HG03354 (cell line): ENCODE measurements around the gene CD2.

ENCODE experiments used
- ATAC-seq: cut with Tn5 transposase; IDR thresholded peaks from one replicate; pipeline ENCODE4 v1.9.1; 2021; ENCODE audit warnings: mild to moderate bottlenecking; ENCODE audit not compliant: unreplicated experiment, poor library complexity, severe bottlenecking

Gene CD2

GRCh38 chr1:116754198-116754977 lies at the start of gene CD2:
Gene CD2 (plus strand): TSS chr1:116754430. CDS start chr1:116754493, 63 bp downstream.
- no peak for ATAC-seq

GRCh38 chr1:116706123-116706522 lies 48.1 kb upstream of the CD2 start:
- no peak for ATAC-seq

- no peak for ATAC-seq
Measured at GRCh38 chr1:116706841-116707240, 47.4 kb upstream of the CD2 start.

- ATAC-seq: no peak
Measured at GRCh38 chr1:116708255-116708900, 45.9 kb upstream of the CD2 start.

GRCh38 chr1:116709666-116710167 lies 44.5 kb upstream of the CD2 start:
- no peak for ATAC-seq

GRCh38 chr1:116710420-116711262 lies 43.6 kb upstream of the CD2 start:
- ATAC-seq: no peak

GRCh38 chr1:116711263-116711840 lies 42.9 kb upstream of the CD2 start:
- ATAC-seq: no peak

GRCh38 chr1:116712510-116712909 lies 41.7 kb upstream of the CD2 start:
- ATAC-seq: no peak

GRCh38 chr1:116713474-116713873 lies 40.8 kb upstream of the CD2 start:
- ATAC-seq: no peak

GRCh38 chr1:116716391-116716790 lies 37.8 kb upstream of the CD2 start:
- ATAC-seq: no peak

- no peak for ATAC-seq
Measured at GRCh38 chr1:116717318-116717717, 36.9 kb upstream of the CD2 start.

- ATAC-seq: no peak
Measured at GRCh38 chr1:116720364-116721038, 33.7 kb upstream of the CD2 start.

- no peak for ATAC-seq
Measured at GRCh38 chr1:116721039-116721405, 33.2 kb upstream of the CD2 start.

- no peak for ATAC-seq
Measured at GRCh38 chr1:116721451-116722007, 32.7 kb upstream of the CD2 start.

- no peak for ATAC-seq
Measured at GRCh38 chr1:116722016-116722838, 32.0 kb upstream of the CD2 start.

- peak; percentile 55 for ATAC-seq
Measured at GRCh38 chr1:116724765-116725375, 29.4 kb upstream of the CD2 start.

GRCh38 chr1:116725798-116726197 lies 28.4 kb upstream of the CD2 start:
- no peak for ATAC-seq
